ENCODE data around the gene BSG. TPM values are rescaled to one million over a fixed set of nuclear protein-coding genes. Genes with fewer than 3 reads are reported as not detected.

BSG gene
- total RNA-seq, 1 donor: 94.2 TPM

- Histone ChIP-seq H3K9me3 (ENCODE audit: low read depth, low read length) (no peaks in the 10 kb centered on the region), H3K27me3 (ENCODE audit: insufficient read depth, low read length) (peaks cover 16% of the 10 kb centered on the region)
Observed at GRCh38 chr19:585551-586110, 13.2 kb downstream of the BSG start.

GRCh38 chr19:588093-588740 lies 15.8 kb downstream of the BSG start:
- peaks cover 16% of the 10 kb centered on the region for H3K4me1 ChIP-seq (ENCODE audit: insufficient read depth, low read length)
- H3K9me3 ChIP-seq (ENCODE audit: low read depth, low read length): no peaks in the 10 kb centered on the region
- H3K4me3 ChIP-seq (ENCODE audit: low read length): no peak overlapping the region
- H3K27me3 ChIP-seq (ENCODE audit: insufficient read depth, low read length): peaks cover 24% of the 10 kb centered on the region

More at GRCh38 chr19:585551-586110, 13.2 kb downstream of the BSG start:
- H3K4me3 ChIP-seq (ENCODE audit: low read length): no peak overlapping the region
- H3K4me1 ChIP-seq (ENCODE audit: insufficient read depth, low read length): peaks cover 12% of the 10 kb centered on the region

- Histone ChIP-seq H3K4me3 (ENCODE audit: low read length) (no peak overlapping the region), H3K27me3 (ENCODE audit: insufficient read depth, low read length) (peaks cover 24% of the 10 kb centered on the region), H3K4me1 (ENCODE audit: insufficient read depth, low read length) (peaks cover 16% of the 10 kb centered on the region), H3K9me3 (ENCODE audit: low read depth, low read length) (no peaks in the 10 kb centered on the region)
Observed at GRCh38 chr19:588741-589692, 16.6 kb downstream of the BSG start.

GRCh38 chr19:589693-590395 lies 17.4 kb downstream of the BSG start, which contains the start of gene HCN2:
Gene HCN2 (plus strand): TSS chr19:589881. CDS start chr19:589946, 65 bp downstream.
- H3K9me3 ChIP-seq (ENCODE audit: low read depth, low read length): no peaks in the 10 kb centered on the region
- peaks cover 24% of the 10 kb centered on the region for H3K27me3 ChIP-seq (ENCODE audit: insufficient read depth, low read length)
- no peak within 1 kb of the TSS for H3K4me3 ChIP-seq (ENCODE audit: low read length)
- H3K4me1 ChIP-seq (ENCODE audit: insufficient read depth, low read length): peaks cover 16% of the 10 kb centered on the region

- Histone ChIP-seq H3K4me1 (ENCODE audit: insufficient read depth, low read length) (peaks cover 16% of the 10 kb centered on the region), H3K4me3 (ENCODE audit: low read length) (no peak overlapping the region), H3K27me3 (ENCODE audit: insufficient read depth, low read length) (peaks cover 24% of the 10 kb centered on the region), H3K9me3 (ENCODE audit: low read depth, low read length) (no peaks in the 10 kb centered on the region)
Observed at GRCh38 chr19:590396-590745, 18.0 kb downstream of the BSG start.

GRCh38 chr19:590750-591098 lies 18.3 kb downstream of the BSG start:
- Histone ChIP-seq H3K4me3 (ENCODE audit: low read length) (no peak overlapping the region), H3K9me3 (ENCODE audit: low read depth, low read length) (no peaks in the 10 kb centered on the region), H3K4me1 (ENCODE audit: insufficient read depth, low read length) (peaks cover 16% of the 10 kb centered on the region), H3K27me3 (ENCODE audit: insufficient read depth, low read length) (peaks cover 24% of the 10 kb centered on the region)

- Histone ChIP-seq H3K9me3 (ENCODE audit: low read depth, low read length) (no peaks in the 10 kb centered on the region), H3K4me1 (ENCODE audit: insufficient read depth, low read length) (peaks cover 16% of the 10 kb centered on the region), H3K27me3 (ENCODE audit: insufficient read depth, low read length) (peaks cover 24% of the 10 kb centered on the region), H3K4me3 (ENCODE audit: low read length) (no peak overlapping the region)
Observed at GRCh38 chr19:591099-591958, 18.9 kb downstream of the BSG start.

GRCh38 chr19:592101-592500 lies 19.7 kb downstream of the BSG start:
- Histone ChIP-seq H3K4me1 (ENCODE audit: insufficient read depth, low read length) (peaks cover 16% of the 10 kb centered on the region), H3K4me3 (ENCODE audit: low read length) (no peak overlapping the region), H3K9me3 (ENCODE audit: low read depth, low read length) (no peaks in the 10 kb centered on the region), H3K27me3 (ENCODE audit: insufficient read depth, low read length) (peaks cover 24% of the 10 kb centered on the region)

- Histone ChIP-seq H3K27me3 (ENCODE audit: insufficient read depth, low read length) (peaks cover 22% of the 10 kb centered on the region), H3K9me3 (ENCODE audit: low read depth, low read length) (no peaks in the 10 kb centered on the region), H3K4me3 (ENCODE audit: low read length) (no peak overlapping the region), H3K4me1 (ENCODE audit: insufficient read depth, low read length) (peaks cover 16% of the 10 kb centered on the region)
Observed at GRCh38 chr19:593055-593454, 20.7 kb downstream of the BSG start.

- Histone ChIP-seq H3K4me3 (ENCODE audit: low read length) (no peak overlapping the region), H3K4me1 (ENCODE audit: insufficient read depth, low read length) (peaks cover 13% of the 10 kb centered on the region), H3K27me3 (ENCODE audit: insufficient read depth, low read length) (peaks cover 18% of the 10 kb centered on the region), H3K9me3 (ENCODE audit: low read depth, low read length) (no peaks in the 10 kb centered on the region)
Observed at GRCh38 chr19:593505-593904, 21.1 kb downstream of the BSG start.

- H3K9me3 ChIP-seq (ENCODE audit: low read depth, low read length): no peaks in the 10 kb centered on the region
- no peak overlapping the region for H3K4me3 ChIP-seq (ENCODE audit: low read length)
- peaks cover 6% of the 10 kb centered on the region for H3K4me1 ChIP-seq (ENCODE audit: insufficient read depth, low read length)
- H3K27me3 ChIP-seq (ENCODE audit: insufficient read depth, low read length): peaks cover 9% of the 10 kb centered on the region
Observed at GRCh38 chr19:594265-594870, 22.0 kb downstream of the BSG start.

- Histone ChIP-seq H3K4me1 (ENCODE audit: insufficient read depth, low read length) (peaks cover 4% of the 10 kb centered on the region), H3K4me3 (ENCODE audit: low read length) (no peak overlapping the region)
Observed at GRCh38 chr19:595326-596262, 23.2 kb downstream of the BSG start.

GRCh38 chr19:596263-596655 lies 23.9 kb downstream of the BSG start:
- Histone ChIP-seq H3K4me3 (ENCODE audit: low read length) (no peak overlapping the region), H3K9me3 (ENCODE audit: low read depth, low read length) (no peaks in the 10 kb centered on the region), H3K27me3 (ENCODE audit: insufficient read depth, low read length) (peaks cover 5% of the 10 kb centered on the region), H3K4me1 (ENCODE audit: insufficient read depth, low read length) (no peaks in the 10 kb centered on the region)

More at GRCh38 chr19:595326-596262, 23.2 kb downstream of the BSG start:
- H3K9me3 ChIP-seq (ENCODE audit: low read depth, low read length): no peaks in the 10 kb centered on the region
- peaks cover 8% of the 10 kb centered on the region for H3K27me3 ChIP-seq (ENCODE audit: insufficient read depth, low read length)
